KMS-11 (cell line): ENCODE data around the gene CHI3L2.

Experiments used
- H2AFZ ChIP-seq: fragments of 200-600 bp; sonication (generic); 2 replicates; pipeline ENCODE4 v1.6.1; 2016; ENCODE audit warnings: antibody characterized with exemption, mixed run types, low read depth
- H3K27ac ChIP-seq: fragments of 200-600 bp; sonication (generic); 2 replicates; pipeline ENCODE4 v1.6.1; 2016; ENCODE audit warnings: mild to moderate bottlenecking, mixed run types
- H3K27me3 ChIP-seq: fragments of 200-600 bp; sonication (generic); 2 replicates; pipeline ENCODE4 v1.6.1; 2017; ENCODE audit warnings: mild to moderate bottlenecking, low read depth, mixed run types, moderate library complexity; ENCODE audit not compliant: insufficient read depth
- H3K36me3 ChIP-seq: fragments of 200-600 bp; sonication (generic); 2 replicates; pipeline ENCODE4 v1.6.1; 2017; ENCODE audit warnings: mild to moderate bottlenecking, mixed run types; ENCODE audit not compliant: insufficient read depth
- H3K4me1 ChIP-seq: fragments of 200-600 bp; sonication (generic); 2 replicates; pipeline ENCODE4 v1.6.1; 2016; ENCODE audit warnings: mild to moderate bottlenecking, low read depth, mixed run types; ENCODE audit not compliant: poor library complexity, severe bottlenecking
- H3K4me2 ChIP-seq: fragments of 200-600 bp; sonication (generic); 2 replicates; pipeline ENCODE4 v1.7.0; 2016; ENCODE audit warnings: mild to moderate bottlenecking, mixed run types
- H3K4me3 ChIP-seq: fragments of 200-600 bp; sonication (generic); IDR thresholded peaks from 2 replicates; pipeline ENCODE4 v1.6.1; 2017; ENCODE audit warnings: low read depth, low read length, mixed read lengths; ENCODE audit not compliant: insufficient read depth
- H3K79me2 ChIP-seq: fragments of 200-600 bp; sonication (generic); 2 replicates; pipeline ENCODE4 v1.6.1; 2016; ENCODE audit warnings: low read depth, mixed run types; ENCODE audit not compliant: insufficient read depth
- H3K9ac ChIP-seq: fragments of 200-600 bp; sonication (generic); 2 replicates; pipeline ENCODE4 v1.6.1; 2016; ENCODE audit warnings: mild to moderate bottlenecking, mixed run types
- H4K20me1 ChIP-seq: fragments of 200-600 bp; sonication (generic); 2 replicates; pipeline ENCODE4 v1.6.1; 2016; ENCODE audit warnings: mild to moderate bottlenecking, mixed run types; ENCODE audit not compliant: insufficient read depth
- CTCF ChIP-seq: fragments of 200-600 bp; sonication (generic); conservative IDR thresholded peaks from 2 replicates; pipeline ENCODE4 v1.6.1; 2017; ENCODE audit warnings: low read depth, mild to moderate bottlenecking, antibody characterized with exemption, low read length, moderate library complexity, mixed read lengths

The CHI3L2 gene

GRCh38 chr1:111217183-111217910 is 10.2 kb upstream of the CHI3L2 start:
- Histone ChIP-seq H3K4me2 (no peak overlapping the region), H4K20me1 (no peaks in the 10 kb centered on the region), H3K36me3 (no peaks in the 10 kb centered on the region), H2AFZ (no peak overlapping the region), H3K27me3 (no peaks in the 10 kb centered on the region), H3K79me2 (no peaks in the 10 kb centered on the region), H3K9ac (no peak overlapping the region), H3K4me3 (no peak overlapping the region), H3K4me1 (peaks cover 50% of the 10 kb centered on the region), H3K27ac (no peak overlapping the region)
- TF ChIP-seq CTCF, result no peak

GRCh38 chr1:111218701-111219556 is 8.6 kb upstream of the CHI3L2 start:
- Histone ChIP-seq H3K4me3 (no peak overlapping the region), H3K79me2 (no peaks in the 10 kb centered on the region), H3K36me3 (no peaks in the 10 kb centered on the region), H3K4me1 (peaks cover 58% of the 10 kb centered on the region), H3K4me2 (no peak overlapping the region), H3K9ac (no peak overlapping the region), H2AFZ (no peak overlapping the region), H3K27me3 (no peaks in the 10 kb centered on the region), H4K20me1 (no peaks in the 10 kb centered on the region), H3K27ac (no peak overlapping the region)
- TF ChIP-seq CTCF, result no peak

GRCh38 chr1:111219557-111220286 is 7.8 kb upstream of the CHI3L2 start:
- H3K36me3 ChIP-seq, result no peaks in the 10 kb centered on the region
- no peak overlapping the region for H3K27ac ChIP-seq
- no peak for TF ChIP-seq CTCF
- H4K20me1 ChIP-seq, result no peaks in the 10 kb centered on the region
- peak overlapping the region; percentile 23; the same call in 1 of the 2 replicates for H3K4me2 ChIP-seq
- H2AFZ ChIP-seq, result peak overlapping the region; percentile 14; the same call in 1 of the 2 replicates
- peaks cover 58% of the 10 kb centered on the region for H3K4me1 ChIP-seq
- no peak overlapping the region for H3K4me3 ChIP-seq
- no peaks in the 10 kb centered on the region for H3K27me3 ChIP-seq
- H3K9ac ChIP-seq, result no peak overlapping the region
- H3K79me2 ChIP-seq, result no peaks in the 10 kb centered on the region

- TF ChIP-seq CTCF, result no peak
- Histone ChIP-seq H3K27ac (no peak overlapping the region), H3K4me3 (no peak overlapping the region), H3K27me3 (no peaks in the 10 kb centered on the region), H2AFZ (no peak overlapping the region), H3K36me3 (no peaks in the 10 kb centered on the region), H3K9ac (no peak overlapping the region), H4K20me1 (no peaks in the 10 kb centered on the region), H3K4me2 (no peak overlapping the region), H3K4me1 (peaks cover 58% of the 10 kb centered on the region), H3K79me2 (no peaks in the 10 kb centered on the region)
Observed at GRCh38 chr1:111220302-111220890, 7.1 kb upstream of the CHI3L2 start.
